ENCODE data around the gene PRKAG3.

PRKAG3 gene

DNA sequence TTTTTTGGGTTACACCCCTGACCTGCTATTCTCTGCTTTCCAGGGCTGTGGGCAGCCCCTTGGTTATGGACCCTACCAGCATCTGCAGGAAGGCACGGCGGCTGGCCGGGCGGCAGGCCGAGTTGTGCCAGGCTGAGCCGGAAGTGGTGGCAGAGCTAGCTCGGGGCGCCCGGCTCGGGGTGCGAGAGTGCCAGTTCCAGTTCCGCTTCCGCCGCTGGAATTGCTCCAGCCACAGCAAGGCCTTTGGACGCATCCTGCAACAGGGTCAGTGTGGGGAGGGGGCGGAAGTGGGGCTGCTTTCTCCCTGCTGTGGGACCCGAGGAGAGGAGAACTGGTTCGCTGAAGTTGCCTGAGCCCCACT is 39.4 kb upstream of the PRKAG3 start:
- TF ChIP-seq POLR2AphosphoS5 (IDR thresholded peaks at IDR 0.05; ENCODE audit: low read depth, low read length) (no peak), FOXP2 (optimal IDR thresholded peaks at IDR 0.05; ENCODE audit: borderline replicate concordance, extremely low read depth, extremely low read length, insufficient read depth) (no peak), TAF1 (IDR thresholded peaks at IDR 0.05; ENCODE audit: borderline replicate concordance, insufficient read depth, low read length) (no peak), SIN3A (IDR thresholded peaks at IDR 0.05; ENCODE audit: borderline replicate concordance, insufficient read depth, low read length) (no peak)
- TF ChIP-seq, protein P1, sequence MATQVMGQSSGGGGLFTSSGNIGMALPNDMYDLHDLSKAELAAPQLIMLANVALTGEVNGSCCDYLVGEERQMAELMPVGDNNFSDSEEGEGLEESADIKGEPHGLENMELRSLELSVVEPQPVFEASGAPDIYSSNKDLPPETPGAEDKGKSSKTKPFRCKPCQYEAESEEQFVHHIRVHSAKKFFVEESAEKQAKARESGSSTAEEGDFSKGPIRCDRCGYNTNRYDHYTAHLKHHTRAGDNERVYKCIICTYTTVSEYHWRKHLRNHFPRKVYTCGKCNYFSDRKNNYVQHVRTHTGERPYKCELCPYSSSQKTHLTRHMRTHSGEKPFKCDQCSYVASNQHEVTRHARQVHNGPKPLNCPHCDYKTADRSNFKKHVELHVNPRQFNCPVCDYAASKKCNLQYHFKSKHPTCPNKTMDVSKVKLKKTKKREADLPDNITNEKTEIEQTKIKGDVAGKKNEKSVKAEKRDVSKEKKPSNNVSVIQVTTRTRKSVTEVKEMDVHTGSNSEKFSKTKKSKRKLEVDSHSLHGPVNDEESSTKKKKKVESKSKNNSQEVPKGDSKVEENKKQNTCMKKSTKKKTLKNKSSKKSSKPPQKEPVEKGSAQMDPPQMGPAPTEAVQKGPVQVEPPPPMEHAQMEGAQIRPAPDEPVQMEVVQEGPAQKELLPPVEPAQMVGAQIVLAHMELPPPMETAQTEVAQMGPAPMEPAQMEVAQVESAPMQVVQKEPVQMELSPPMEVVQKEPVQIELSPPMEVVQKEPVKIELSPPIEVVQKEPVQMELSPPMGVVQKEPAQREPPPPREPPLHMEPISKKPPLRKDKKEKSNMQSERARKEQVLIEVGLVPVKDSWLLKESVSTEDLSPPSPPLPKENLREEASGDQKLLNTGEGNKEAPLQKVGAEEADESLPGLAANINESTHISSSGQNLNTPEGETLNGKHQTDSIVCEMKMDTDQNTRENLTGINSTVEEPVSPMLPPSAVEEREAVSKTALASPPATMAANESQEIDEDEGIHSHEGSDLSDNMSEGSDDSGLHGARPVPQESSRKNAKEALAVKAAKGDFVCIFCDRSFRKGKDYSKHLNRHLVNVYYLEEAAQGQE (IDR thresholded peaks at IDR 0.05; ENCODE audit: insufficient read depth in 1 of 2, low read depth in 2 of 2, low read length in 2 of 2) = no peak

DNA sequence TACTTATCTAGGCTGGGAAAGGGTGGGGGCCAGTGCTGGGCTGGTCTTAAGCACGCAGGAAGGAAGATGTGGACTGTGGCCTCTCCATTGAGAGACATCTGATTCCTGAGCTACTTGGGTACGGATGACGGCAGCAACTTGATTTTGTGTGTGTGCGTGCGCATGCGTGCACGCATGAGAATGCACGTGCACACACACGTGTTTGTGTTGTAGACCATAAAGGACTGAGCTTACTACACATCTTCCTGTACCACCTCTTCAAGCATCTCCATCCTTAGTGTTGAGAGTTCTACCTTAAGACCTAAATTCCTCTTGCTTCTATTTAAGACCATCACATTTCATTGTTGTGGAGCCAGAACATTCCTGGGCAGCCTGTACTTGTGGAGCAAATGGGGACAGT is 37.5 kb upstream of the PRKAG3 start:
- TF ChIP-seq, protein P1 (IDR thresholded peaks at IDR 0.05; ENCODE audit: insufficient read depth in 1 of 2, low read depth in 2 of 2, low read length in 2 of 2) = no peak
- no peak for TF ChIP-seq FOXP2 (optimal IDR thresholded peaks at IDR 0.05; ENCODE audit: borderline replicate concordance, extremely low read depth, extremely low read length, insufficient read depth)
- TF ChIP-seq SIN3A (IDR thresholded peaks at IDR 0.05; ENCODE audit: borderline replicate concordance, insufficient read depth, low read length) = no peak
- no peak for TF ChIP-seq POLR2AphosphoS5 (IDR thresholded peaks at IDR 0.05; ENCODE audit: low read depth, low read length)
- TF ChIP-seq TAF1 (IDR thresholded peaks at IDR 0.05; ENCODE audit: borderline replicate concordance, insufficient read depth, low read length) = no peak

DNA sequence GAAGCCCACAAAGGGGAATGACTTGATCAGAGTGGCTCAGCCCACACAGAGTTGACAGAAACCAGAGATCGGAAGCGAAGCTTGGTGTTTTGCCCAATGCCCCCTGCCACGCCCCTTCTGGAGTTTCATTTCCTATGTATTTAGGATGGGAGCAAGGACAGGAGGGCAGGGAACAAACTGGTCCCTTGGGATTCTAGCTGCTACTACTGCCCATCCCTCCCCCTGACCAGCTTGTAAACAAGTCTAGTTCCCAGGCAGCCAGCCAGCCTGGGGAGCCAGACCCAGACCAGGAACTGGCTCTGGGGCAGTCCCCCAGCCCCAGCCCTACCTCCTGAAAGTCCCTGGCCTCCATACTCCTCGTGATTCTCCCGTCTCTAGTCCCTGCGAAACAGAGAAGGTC is 36.3 kb upstream of the PRKAG3 start:
- TF ChIP-seq, protein P1 (IDR thresholded peaks at IDR 0.05; ENCODE audit: insufficient read depth in 1 of 2, low read depth in 2 of 2, low read length in 2 of 2) = no peak
- TF ChIP-seq FOXP2 (optimal IDR thresholded peaks at IDR 0.05; ENCODE audit: borderline replicate concordance, extremely low read depth, extremely low read length, insufficient read depth) (no peak), SIN3A (IDR thresholded peaks at IDR 0.05; ENCODE audit: borderline replicate concordance, insufficient read depth, low read length) (no peak), POLR2AphosphoS5 (IDR thresholded peaks at IDR 0.05; ENCODE audit: low read depth, low read length) (no peak), TAF1 (IDR thresholded peaks at IDR 0.05; ENCODE audit: borderline replicate concordance, insufficient read depth, low read length) (no peak)

DNA sequence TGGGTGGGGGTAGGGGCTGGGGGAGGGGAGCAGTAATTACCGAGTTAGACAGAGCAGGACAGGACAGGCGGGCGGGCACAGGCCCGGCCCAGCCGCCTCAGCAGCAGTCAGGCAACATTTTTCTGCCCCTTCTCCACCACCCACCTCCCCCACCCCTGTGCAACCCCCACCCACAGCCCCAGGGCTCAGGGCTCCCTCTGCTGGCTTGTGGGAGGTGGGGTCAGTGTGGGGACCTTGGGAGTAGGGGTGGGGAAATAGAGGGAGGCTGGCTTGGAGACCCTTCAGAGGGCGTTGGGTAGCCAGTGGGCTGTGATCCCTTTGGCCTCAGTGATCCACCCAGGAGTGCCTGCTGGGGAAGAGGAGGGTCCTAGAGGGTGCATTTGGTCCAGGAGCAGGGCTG is 34.4 kb upstream of the PRKAG3 start:
- TF ChIP-seq POLR2AphosphoS5 (IDR thresholded peaks at IDR 0.05; ENCODE audit: low read depth, low read length) = no peak
- no peak for TF ChIP-seq TAF1 (IDR thresholded peaks at IDR 0.05; ENCODE audit: borderline replicate concordance, insufficient read depth, low read length)

DNA sequence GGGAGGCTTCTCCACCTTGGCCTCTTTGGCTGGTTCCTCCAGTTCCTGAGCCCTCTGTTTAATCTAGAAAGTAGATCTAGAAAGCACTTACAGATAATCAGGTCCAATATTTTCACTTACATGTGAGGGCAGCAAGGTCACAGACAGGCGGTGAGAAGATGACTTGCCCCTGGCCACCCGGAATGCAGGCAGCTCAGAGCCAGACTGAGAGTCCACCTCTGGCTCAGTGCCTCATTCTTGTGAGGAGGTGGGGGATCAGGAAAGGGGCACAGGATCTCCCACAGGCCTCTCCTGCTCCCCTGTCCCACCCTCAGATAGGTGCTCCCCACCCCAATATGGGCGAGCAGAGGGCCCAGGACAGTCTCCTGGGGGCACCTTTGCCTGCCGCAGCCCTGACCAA is 33.8 kb upstream of the PRKAG3 start:
- no peak for TF ChIP-seq FOXP2 (optimal IDR thresholded peaks at IDR 0.05; ENCODE audit: borderline replicate concordance, extremely low read depth, extremely low read length, insufficient read depth)
- no peak for TF ChIP-seq POLR2AphosphoS5 (IDR thresholded peaks at IDR 0.05; ENCODE audit: low read depth, low read length)
- no peak for TF ChIP-seq TAF1 (IDR thresholded peaks at IDR 0.05; ENCODE audit: borderline replicate concordance, insufficient read depth, low read length)
- TF ChIP-seq, protein P1 (IDR thresholded peaks at IDR 0.05; ENCODE audit: insufficient read depth in 1 of 2, low read depth in 2 of 2, low read length in 2 of 2) = no peak
- no peak for TF ChIP-seq SIN3A (IDR thresholded peaks at IDR 0.05; ENCODE audit: borderline replicate concordance, insufficient read depth, low read length)
